Neural progenitor cell (in vitro differentiated cells): Measurements from ENCODE around the gene BTN2A1.

Source experiments
- EZH2 ChIP-seq: fragments of 200-600 bp; sonication (generic); IDR thresholded peaks from 2 replicates; pipeline ENCODE4 v1.6.1; 2017; ENCODE audit warnings: antibody characterized with exemption, mild to moderate bottlenecking, moderate library complexity
- EZH2phosphoT487 ChIP-seq: fragments of 200-600 bp; sonication (generic); IDR thresholded peaks from 2 replicates; pipeline ENCODE4 v1.6.1; 2017; ENCODE audit warnings: antibody characterized with exemption
- TF ChIP-seq, protein P1 (sequence below): fragments of 200-600 bp; sonication (generic); IDR thresholded peaks from 2 replicates; pipeline ENCODE4 v1.5.1; 2017; ENCODE audit warnings: antibody characterized with exemption, mild to moderate bottlenecking

DNA sequence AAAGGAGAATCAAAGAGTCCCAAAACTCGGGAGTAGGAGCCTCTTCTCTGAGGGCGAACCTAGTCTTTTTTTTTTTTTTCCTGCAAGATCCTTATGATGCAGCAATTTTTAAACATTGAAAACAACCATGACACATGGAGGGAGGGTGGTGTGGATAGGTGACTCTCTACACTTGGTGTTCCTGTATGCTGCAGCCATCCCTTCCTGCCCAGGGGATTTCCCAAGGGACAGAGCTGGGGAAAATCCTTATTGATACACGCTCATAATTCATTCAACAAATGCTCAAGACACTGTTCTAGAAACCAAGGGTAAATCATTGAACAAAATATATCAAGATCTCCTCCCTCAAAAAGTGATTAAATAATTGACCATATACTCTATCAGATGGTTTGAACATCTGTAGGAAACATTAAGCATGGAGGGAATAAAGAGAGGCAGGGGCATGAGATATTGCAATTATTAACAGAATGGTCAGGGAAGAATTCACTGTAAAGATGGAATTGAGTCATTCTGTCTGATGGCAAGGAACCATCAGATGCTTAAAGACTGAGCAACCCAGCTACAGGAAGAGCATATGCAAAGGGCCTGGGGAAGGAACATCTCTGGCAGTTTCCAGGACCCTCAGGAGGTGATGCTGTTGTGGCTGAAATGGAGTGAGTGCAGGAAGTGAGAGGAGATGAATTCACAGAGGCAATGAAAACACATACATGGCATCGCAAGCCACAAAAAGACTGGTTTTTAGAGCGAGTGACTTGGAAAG lies 30.9 kb upstream of the BTN2A1 start:
- TF ChIP-seq, protein P1, sequence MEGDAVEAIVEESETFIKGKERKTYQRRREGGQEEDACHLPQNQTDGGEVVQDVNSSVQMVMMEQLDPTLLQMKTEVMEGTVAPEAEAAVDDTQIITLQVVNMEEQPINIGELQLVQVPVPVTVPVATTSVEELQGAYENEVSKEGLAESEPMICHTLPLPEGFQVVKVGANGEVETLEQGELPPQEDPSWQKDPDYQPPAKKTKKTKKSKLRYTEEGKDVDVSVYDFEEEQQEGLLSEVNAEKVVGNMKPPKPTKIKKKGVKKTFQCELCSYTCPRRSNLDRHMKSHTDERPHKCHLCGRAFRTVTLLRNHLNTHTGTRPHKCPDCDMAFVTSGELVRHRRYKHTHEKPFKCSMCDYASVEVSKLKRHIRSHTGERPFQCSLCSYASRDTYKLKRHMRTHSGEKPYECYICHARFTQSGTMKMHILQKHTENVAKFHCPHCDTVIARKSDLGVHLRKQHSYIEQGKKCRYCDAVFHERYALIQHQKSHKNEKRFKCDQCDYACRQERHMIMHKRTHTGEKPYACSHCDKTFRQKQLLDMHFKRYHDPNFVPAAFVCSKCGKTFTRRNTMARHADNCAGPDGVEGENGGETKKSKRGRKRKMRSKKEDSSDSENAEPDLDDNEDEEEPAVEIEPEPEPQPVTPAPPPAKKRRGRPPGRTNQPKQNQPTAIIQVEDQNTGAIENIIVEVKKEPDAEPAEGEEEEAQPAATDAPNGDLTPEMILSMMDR: no peak
- TF ChIP-seq EZH2: no peak
- TF ChIP-seq EZH2phosphoT487: no peak
